Left lung (tissue), 10 donors: ENCODE data around the gene PTPN6. TPM values are rescaled to one million over a fixed set of nuclear protein-coding genes. Genes with fewer than 3 reads are reported as not detected.
A peak's percentile ranks its signal among the peaks of the same experiment; 100 is the strongest.

Experiments used
- ATAC-seq: fragments of 200-7000 bp; cut with Tn5 transposase; one replicate; pipeline ENCODE4 v1.9.1; 2020; ENCODE audit warnings: moderate library complexity
- DNase-seq, 4 donors: peaks; one replicate each; pipeline ENCODE4 v3.0.0-alpha.2; 2013 to 2020
- H3K27ac ChIP-seq, 2 donors: fragments of 200-600 bp; sonication (generic) in 1 of 2; one replicate each; pipeline versions ENCODE4 v1.5.0 to v1.8.0; 2020 to 2021
- H3K27me3 ChIP-seq, 2 donors: fragments of 200-600 bp; sonication (generic) in 1 of 2; one replicate each; pipeline versions ENCODE4 v1.5.0 to v1.8.0; 2020 to 2021
- H3K36me3 ChIP-seq, 2 donors: fragments of 200-600 bp; sonication (generic) in 1 of 2; one replicate each; pipeline versions ENCODE4 v1.5.0 to v1.8.0; 2020 to 2021
- H3K4me1 ChIP-seq, 2 donors: fragments of 200-600 bp; one replicate each; pipeline ENCODE4 v1.8.0; 2021
- H3K4me3 ChIP-seq, 2 donors: fragments of 200-600 bp; sonication (generic) in 1 of 2; one replicate each; pipeline versions ENCODE4 v1.5.0 to v1.8.0; 2020 to 2021; ENCODE audit warnings: mild to moderate bottlenecking in 1 of 2
- H3K9me3 ChIP-seq, 2 donors: fragments of 200-600 bp; sonication (generic) in 1 of 2; one replicate each; pipeline versions ENCODE4 v1.5.0 to v1.8.0; 2020 to 2021
- CTCF ChIP-seq, 2 donors: fragments of 200-600 bp; sonication (generic) in 1 of 2; IDR thresholded peaks; one replicate each; pipeline versions ENCODE4 v1.5.0 to v1.8.0; 2021; ENCODE audit warnings: antibody characterized with exemption in 2 of 2
- intact Hi-C, 2 donors: fragments of 100-400 bp; cut with DNase I; formaldehyde crosslinking; loops; one replicate each; pipeline versions ENCODE4 v1.11.2 to v1.14.2; 2022
- microRNA-seq, 2 donors: library from miRNA; unstranded; fragments of <30 nt; microRNA quantifications; one replicate each; pipeline ENCODE4, GENCODE V29; 2019
- polyA plus RNA-seq, 6 donors: library from polyadenylated mRNA; unstranded; fragments of 120-200 nt; gene quantifications; one replicate each; pipeline ENCODE4 v1.2.1, GENCODE V29; 2013; ENCODE audit not compliant: insufficient read length in 6 of 6
- total RNA-seq, 2 donors: library from RNA; stranded (reverse); fragmentation: NEBNext Ultra II Directional; extraction: Animal tissue kit (Norgen Biotek cat#: 25700); gene quantifications; one replicate each; pipeline ENCODE4 v1.2.1, GENCODE V29; 2021
- donor health status: DM: no; HTN: yes; CAD: no.
- donor health status: DM: no; HTN: no; CAD: no.

Gene PTPN6
- total and polyA plus RNA-seq, 8 donors, result 17.4 to 145 (median 19.6) TPM

DNA sequence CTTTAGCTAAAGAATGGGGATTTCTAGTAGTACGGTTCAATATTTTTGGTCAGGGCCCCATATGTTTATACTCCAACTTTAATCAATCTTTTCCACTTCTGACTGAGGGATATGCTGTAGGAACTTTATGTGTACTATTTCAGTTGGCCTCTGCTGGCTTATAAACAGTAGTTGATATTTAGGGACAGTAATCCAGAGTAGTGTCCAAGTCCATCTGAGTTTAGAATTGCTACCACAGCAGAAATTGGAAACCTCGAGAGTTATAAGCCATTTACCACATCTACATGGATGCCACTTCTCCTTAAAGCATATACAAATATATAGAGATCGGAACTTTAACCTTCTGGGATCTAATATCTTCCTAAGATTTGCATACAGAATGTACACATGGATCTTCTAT, 55.5 kb downstream of the PTPN6 start:
- no peak overlapping the region for H3K27ac ChIP-seq

GRCh38 chr12:7008864-7009263, 57.7 kb downstream of the PTPN6 start:
- peaks cover 0 to 59% of the 10 kb centered on the region in 2 donors for H3K4me1 ChIP-seq
- intact Hi-C loops, result no loop called here
- peak overlapping the region in 1 of 2 donors; percentile 54 for H3K27ac ChIP-seq
- H3K27me3 ChIP-seq, result no peaks in the 10 kb centered on the region
- H3K4me3 ChIP-seq, result no peak overlapping the region
- no peaks in the 10 kb centered on the region for H3K9me3 ChIP-seq
- peaks cover 0 to 19% of the 10 kb centered on the region in 2 donors for H3K36me3 ChIP-seq
- TF ChIP-seq CTCF (IDR thresholded peaks at IDR 0.05), result no peak
- DNase-seq (no peak), ATAC-seq (no peak)

More for the DNA sequence above, 55.5 kb downstream of the PTPN6 start:
- H3K4me1 ChIP-seq, result peaks cover 0 to 52% of the 10 kb centered on the region in 2 donors
- H3K4me3 ChIP-seq, result no peak overlapping the region
- no peak for TF ChIP-seq CTCF (IDR thresholded peaks at IDR 0.05)
- ATAC-seq, result no peak
- no peaks in the 10 kb centered on the region for H3K27me3 ChIP-seq
- DNase-seq, result no peak
- H3K9me3 ChIP-seq, result no peaks in the 10 kb centered on the region
- peaks cover 0 to 7% of the 10 kb centered on the region in 2 donors for H3K36me3 ChIP-seq
- intact Hi-C loops, result no loop called here

- Histone ChIP-seq H3K9me3 (no peaks in the 10 kb centered on the region), H3K27me3 (no peaks in the 10 kb centered on the region), H3K4me3 (no peak overlapping the region), H3K36me3 (peaks cover 0 to 24% of the 10 kb centered on the region in 2 donors), H3K4me1 (peaks cover 0 to 61% of the 10 kb centered on the region in 2 donors), H3K27ac (peak overlapping the region in 1 of 2 donors; percentile 54)
- intact Hi-C loops, result no loop called here
- no peak for TF ChIP-seq CTCF (IDR thresholded peaks at IDR 0.05)
- ATAC-seq (no peak), DNase-seq (no peak)
These were observed 58.4 kb downstream of the PTPN6 start for GRCh38 chr12:7009512-7009911.

Small RNA genes lying within 50 kb of the gene (microRNA-seq; reads per million reads assigned to microRNA genes)
- gene MIR141 (1,598 to 2,163 reads per million in 2 donors), gene MIR200C (13,282 to 16,414 reads per million in 2 donors)

Other genes starting within 250 kb of the PTPN6 start
- 10 to 100 TPM; 66.0 to 67.5 TPM for gene COPS7A, start 227.3 kb upstream of the PTPN6 start, total RNA-seq
- 10 to 100 TPM; 51.4 to 55.0 (median 53.3) TPM for gene COPS7A, start 227.3 kb upstream of the PTPN6 start, polyA plus RNA-seq
- gene MLF2, start 198.2 kb upstream of the PTPN6 start, total RNA-seq, result 100 to 1,000 TPM; 142 to 148 TPM
- 100 to 1,000 TPM; 151 to 182 (median 167) TPM for gene MLF2, start 198.2 kb upstream of the PTPN6 start, polyA plus RNA-seq
- 100 to 1,000 TPM; 276 to 322 TPM for gene PTMS, start 185.0 kb upstream of the PTPN6 start, total RNA-seq
- 100 to 1,000 TPM; 609 to 843 (median 755) TPM for gene PTMS, start 185.0 kb upstream of the PTPN6 start, polyA plus RNA-seq
- 1 to 10 TPM in 1 of 2 donors, under 1 TPM in 1; 0.79 to 2.4 TPM for gene LAG3, start 178.8 kb upstream of the PTPN6 start, total RNA-seq
- gene LAG3, start 178.8 kb upstream of the PTPN6 start, polyA plus RNA-seq, result 1 to 10 TPM; 1.1 to 3.0 (median 1.7) TPM
- gene CD4, start 161.8 kb upstream of the PTPN6 start, total RNA-seq, result 10 to 100 TPM; 64.5 to 96.2 TPM
- 10 to 100 TPM; 90.2 to 97.8 (median 92.9) TPM for gene CD4, start 161.8 kb upstream of the PTPN6 start, polyA plus RNA-seq
- gene GPR162, start 129.5 kb upstream of the PTPN6 start, total RNA-seq, result 10 to 100 TPM; 12.7 to 13.7 TPM
- 10 to 100 TPM in 5 of 6 donors, 1 to 10 TPM in 1; 9.0 to 15.7 (median 11.5) TPM for gene GPR162, start 129.5 kb upstream of the PTPN6 start, polyA plus RNA-seq
- gene P3H3, start 122.9 kb upstream of the PTPN6 start, total RNA-seq, result 10 to 100 TPM; 18.2 to 33.6 TPM
- 10 to 100 TPM; 18.0 to 41.7 (median 22.3) TPM for gene P3H3, start 122.9 kb upstream of the PTPN6 start, polyA plus RNA-seq
- gene GNB3, start 110.4 kb upstream of the PTPN6 start, total RNA-seq, result 1 to 10 TPM; 2.0 to 3.3 TPM
- gene GNB3, start 110.4 kb upstream of the PTPN6 start, polyA plus RNA-seq, result 1 to 10 TPM; 3.3 to 7.2 (median 5.4) TPM
- 1 to 10 TPM; 2.0 to 7.7 TPM for gene CDCA3, start 100.1 kb upstream of the PTPN6 start, total RNA-seq
- gene CDCA3, start 100.1 kb upstream of the PTPN6 start, polyA plus RNA-seq, result 10 to 100 TPM; 25.3 to 59.2 (median 33.3) TPM
- gene USP5, start 99.2 kb upstream of the PTPN6 start, total RNA-seq, result 10 to 100 TPM; 80.2 to 90.2 TPM
- 10 to 100 TPM; 50.8 to 66.3 (median 58.0) TPM for gene USP5, start 99.2 kb upstream of the PTPN6 start, polyA plus RNA-seq
- 100 to 1,000 TPM; 394 to 521 TPM for gene TPI1, start 83.8 kb upstream of the PTPN6 start, total RNA-seq
- 100 to 1,000 TPM; 416 to 483 (median 444) TPM for gene TPI1, start 83.8 kb upstream of the PTPN6 start, polyA plus RNA-seq
- gene SPSB2, start 78.1 kb upstream of the PTPN6 start, total RNA-seq, result 10 to 100 TPM; 24.5 to 27.1 TPM
- 10 to 100 TPM in 1 of 6 donors, 1 to 10 TPM in 5; 3.4 to 13.8 (median 7.2) TPM for gene SPSB2, start 78.1 kb upstream of the PTPN6 start, polyA plus RNA-seq
- gene LRRC23, start 46.5 kb upstream of the PTPN6 start, total RNA-seq, result 10 to 100 TPM; 11.0 to 14.8 TPM
- 10 to 100 TPM; 18.3 to 36.8 (median 25.2) TPM for gene LRRC23, start 46.5 kb upstream of the PTPN6 start, polyA plus RNA-seq
- 10 to 100 TPM; 42.3 to 50.0 TPM for gene ENO2, start 36.8 kb upstream of the PTPN6 start, total RNA-seq
- 10 to 100 TPM in 5 of 6 donors, 1 to 10 TPM in 1; 9.3 to 22.0 (median 14.3) TPM for gene ENO2, start 36.8 kb upstream of the PTPN6 start, polyA plus RNA-seq
- gene ATN1, start 23.4 kb upstream of the PTPN6 start, total RNA-seq, result 100 to 1,000 TPM in 1 of 2 donors, 10 to 100 TPM in 1; 96.9 to 107 TPM
- 100 to 1,000 TPM in 5 of 6 donors, 10 to 100 TPM in 1; 94.9 to 134 (median 115) TPM for gene ATN1, start 23.4 kb upstream of the PTPN6 start, polyA plus RNA-seq
- not detected for gene RNU7-1, start 7.5 kb upstream of the PTPN6 start, total RNA-seq
- 1 to 10 TPM in 2 of 6 donors, not detected in 4; 7.9 to 9.7 TPM for gene RNU7-1, start 7.5 kb upstream of the PTPN6 start, polyA plus RNA-seq
- 100 to 1,000 TPM; 159 to 194 TPM for gene C12orf57, start 7.3 kb upstream of the PTPN6 start, total RNA-seq
- gene C12orf57, start 7.3 kb upstream of the PTPN6 start, polyA plus RNA-seq, result 100 to 1,000 TPM; 175 to 239 (median 204) TPM
- 100 to 1,000 TPM; 113 to 142 TPM for gene PHB2, start 19.3 kb downstream of the PTPN6 start, total RNA-seq
- 100 to 1,000 TPM; 280 to 322 (median 302) TPM for gene PHB2, start 19.3 kb downstream of the PTPN6 start, polyA plus RNA-seq
- 10 to 100 TPM; 36.3 to 46.6 TPM for gene EMG1, start 19.6 kb downstream of the PTPN6 start, total RNA-seq
- gene EMG1, start 19.6 kb downstream of the PTPN6 start, polyA plus RNA-seq, result 10 to 100 TPM; 45.3 to 52.3 (median 47.6) TPM
- gene LPCAT3, start 67.1 kb downstream of the PTPN6 start, total RNA-seq, result 100 to 1,000 TPM in 1 of 2 donors, 10 to 100 TPM in 1; 74.5 to 108 TPM
- 10 to 100 TPM; 54.7 to 70.7 (median 61.9) TPM for gene LPCAT3, start 67.1 kb downstream of the PTPN6 start, polyA plus RNA-seq
- 100 to 1,000 TPM; 302 to 326 TPM for gene C1S, start 109.4 kb downstream of the PTPN6 start, total RNA-seq
- gene C1S, start 109.4 kb downstream of the PTPN6 start, polyA plus RNA-seq, result 100 to 1,000 TPM; 111 to 134 (median 120) TPM
- gene C1R, start 141.1 kb downstream of the PTPN6 start, total RNA-seq, result 100 to 1,000 TPM; 403 to 693 TPM
- 10 to 100 TPM; 69.3 to 98.5 (median 80.1) TPM for gene C1R, start 141.1 kb downstream of the PTPN6 start, polyA plus RNA-seq
- gene C1RL, start 157.9 kb downstream of the PTPN6 start, total RNA-seq, result 10 to 100 TPM; 65.9 to 72.7 TPM
- 10 to 100 TPM; 55.4 to 66.3 (median 61.4) TPM for gene C1RL, start 157.9 kb downstream of the PTPN6 start, polyA plus RNA-seq
- gene RBP5, start 177.5 kb downstream of the PTPN6 start, total RNA-seq, result 1 to 10 TPM; 1.2 to 2.3 TPM
- 10 to 100 TPM; 14.2 to 26.5 (median 22.1) TPM for gene RBP5, start 177.5 kb downstream of the PTPN6 start, polyA plus RNA-seq
- 10 to 100 TPM; 30.3 to 45.8 TPM for gene CLSTN3, start 179.0 kb downstream of the PTPN6 start, total RNA-seq
- gene CLSTN3, start 179.0 kb downstream of the PTPN6 start, polyA plus RNA-seq, result 10 to 100 TPM; 58.4 to 80.9 (median 67.0) TPM
- gene PEX5, start 238.3 kb downstream of the PTPN6 start, total RNA-seq, result 10 to 100 TPM; 34.1 to 36.5 TPM
- gene PEX5, start 238.3 kb downstream of the PTPN6 start, polyA plus RNA-seq, result 10 to 100 TPM; 45.8 to 59.4 (median 53.2) TPM